HG02981 (cell line): ENCODE results near the gene ACTR8.

Source experiments
- ATAC-seq: cut with Tn5 transposase; IDR thresholded peaks from one replicate; pipeline ENCODE4 v1.9.1; 2021; ENCODE audit warnings: mild to moderate bottlenecking, moderate library complexity; ENCODE audit not compliant: unreplicated experiment

Gene ACTR8

DNA sequence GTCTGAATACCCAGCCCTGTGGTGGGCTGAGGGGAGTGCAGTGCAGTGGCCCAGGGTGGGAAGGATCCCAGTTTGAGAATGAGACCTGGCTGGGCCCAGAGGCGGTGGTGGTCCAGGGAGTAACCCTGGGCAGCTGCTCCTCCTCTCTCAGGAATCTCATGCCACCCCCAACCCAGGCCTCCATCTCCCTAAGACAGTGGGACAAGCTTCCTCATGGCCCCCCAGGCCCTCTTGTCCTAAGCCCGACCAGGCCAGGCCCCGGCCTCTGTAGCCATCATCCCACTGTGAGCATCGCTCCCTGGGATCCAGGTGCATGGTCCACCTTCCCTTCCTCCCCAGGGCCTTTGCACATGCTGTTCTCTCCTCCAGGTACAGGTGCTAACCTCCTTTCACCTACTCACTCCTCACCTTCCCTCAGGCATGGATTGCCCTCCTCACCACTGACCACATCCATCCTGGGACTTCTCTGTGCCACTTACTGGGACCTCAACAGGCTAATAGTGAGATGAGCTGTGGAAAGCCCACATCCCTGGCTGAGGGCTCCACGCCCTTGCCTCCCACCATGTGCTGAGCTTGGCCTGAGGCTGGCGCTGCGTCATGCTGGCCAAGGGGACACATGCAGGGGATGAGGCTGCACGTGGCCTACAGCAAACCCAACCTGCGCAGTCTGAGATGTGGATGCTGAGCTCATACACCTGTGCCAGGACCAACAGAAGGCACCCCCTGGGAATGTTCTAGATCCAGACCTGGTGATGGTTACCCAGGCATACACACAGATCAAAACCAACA is 45.7 kb downstream of the ACTR8 start:
- no peak for ATAC-seq

DNA sequence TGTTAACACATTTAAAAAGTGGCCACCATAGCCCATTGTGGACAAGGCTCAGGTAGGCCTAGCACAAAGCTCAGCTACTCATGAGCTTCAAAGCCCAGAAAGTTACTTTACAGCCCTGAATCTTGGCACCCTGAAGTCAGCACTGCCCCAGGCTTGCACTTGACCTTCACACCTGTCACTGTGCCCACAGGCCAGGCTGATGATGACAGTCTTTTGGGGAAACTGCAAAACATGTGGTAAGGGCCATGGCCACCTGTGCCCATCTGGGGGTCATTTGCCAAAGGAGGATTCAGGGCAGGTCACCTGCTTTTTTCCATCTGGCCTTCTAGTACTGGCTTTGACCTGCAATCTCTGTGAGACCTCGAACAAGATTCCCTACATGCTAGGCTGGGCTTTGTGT is 46.7 kb downstream of the ACTR8 start:
- ATAC-seq: no peak

DNA sequence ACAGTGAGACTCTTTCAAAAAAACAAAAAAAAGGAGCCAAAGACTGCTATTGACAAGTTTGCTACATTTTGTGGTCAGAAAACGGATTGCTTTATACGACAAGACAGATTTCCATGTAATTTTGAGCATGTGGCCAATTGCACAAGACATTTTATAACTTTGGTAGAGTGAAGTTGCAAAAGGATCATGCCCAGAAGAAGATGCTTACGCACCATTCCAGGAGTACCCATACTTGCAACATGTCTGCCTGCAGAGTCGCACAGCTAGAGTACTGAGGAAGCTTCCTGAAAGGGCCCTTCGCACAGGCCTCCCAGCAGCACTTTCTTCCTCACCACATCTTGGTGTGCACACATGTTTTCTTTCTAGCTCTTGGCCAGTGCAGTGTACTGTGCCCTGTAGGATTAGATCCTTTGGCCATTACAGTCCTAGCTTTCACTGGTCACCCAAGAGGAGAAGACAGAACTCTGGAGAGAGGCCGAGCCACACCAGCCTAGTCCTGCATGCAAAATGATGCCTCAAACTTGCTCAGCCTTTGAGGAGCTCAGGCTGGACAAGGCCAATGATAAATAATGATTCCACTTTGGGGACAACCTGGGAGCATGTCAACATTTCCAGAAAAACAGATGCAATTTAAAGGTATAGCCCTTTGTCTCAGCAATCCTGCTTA is 47.4 kb downstream of the ACTR8 start:
- no peak for ATAC-seq

DNA sequence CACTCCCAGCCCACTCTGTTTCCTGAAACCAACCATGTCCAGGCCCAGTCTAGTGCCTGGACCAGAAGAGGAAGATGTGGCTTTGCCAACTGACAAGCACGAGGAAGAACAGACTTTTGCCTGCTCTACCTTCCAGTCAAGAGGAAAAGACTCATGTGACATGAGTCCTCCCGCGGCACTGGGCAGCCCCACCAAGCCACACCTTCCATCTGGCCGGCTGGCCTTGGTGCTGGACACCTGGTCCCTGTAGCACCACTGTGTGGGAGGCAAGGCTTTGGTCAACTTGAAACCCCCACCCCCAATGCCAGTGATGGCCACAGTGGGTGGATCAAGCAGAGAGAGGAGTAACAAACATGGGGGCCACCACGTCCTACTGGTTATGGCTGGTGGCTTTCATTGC is 48.3 kb downstream of the ACTR8 start:
- ATAC-seq: no peak

DNA sequence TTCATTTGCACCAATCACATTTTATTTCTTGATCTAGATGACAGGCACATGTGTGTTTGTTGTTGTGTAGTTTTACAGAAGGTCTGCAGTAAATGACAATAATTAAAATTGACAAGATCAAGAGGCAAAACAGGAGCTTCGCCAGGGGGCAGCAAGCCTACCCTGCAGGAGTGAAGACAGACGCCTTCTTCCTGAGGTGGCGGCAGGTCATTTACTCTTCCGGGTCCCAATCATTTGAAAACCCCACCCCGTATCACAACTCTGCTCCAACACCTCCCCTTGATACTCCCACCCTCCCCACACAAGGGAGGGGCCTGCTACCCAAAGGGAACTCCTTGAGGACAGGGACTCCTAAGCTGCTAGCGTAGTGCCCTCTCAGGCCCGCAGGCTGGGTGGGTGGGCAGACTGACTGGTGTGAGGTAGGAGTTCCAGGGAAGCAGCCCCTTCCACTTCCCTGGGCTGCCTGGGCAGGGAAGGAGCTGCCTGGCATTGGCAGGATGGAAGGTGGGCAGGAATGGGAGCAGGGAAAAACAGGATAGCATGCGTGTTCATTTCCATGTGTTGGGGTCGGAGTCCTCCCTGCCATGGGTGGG is 48.8 kb downstream of the ACTR8 start:
- ATAC-seq: no peak

DNA sequence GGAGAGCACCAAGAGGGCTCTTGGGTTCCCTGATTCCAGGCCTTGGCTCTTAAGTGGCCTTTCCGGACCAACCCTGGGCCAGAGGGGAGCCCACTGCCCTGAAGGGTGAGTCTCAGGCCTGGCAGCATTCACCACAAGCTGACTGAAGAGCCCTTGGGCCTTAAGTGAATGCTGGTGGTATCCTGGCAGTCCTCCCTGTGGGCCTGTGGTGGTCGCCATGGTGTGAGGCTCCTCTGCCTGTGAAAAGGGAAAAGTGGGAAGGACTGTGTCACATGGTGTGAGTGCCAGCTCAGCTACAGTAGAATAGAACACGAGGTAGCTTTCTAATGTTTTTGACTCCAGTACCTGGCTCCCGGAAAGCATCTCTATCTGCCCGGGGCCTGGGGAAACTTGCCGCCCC is 51.0 kb downstream of the ACTR8 start:
- no peak for ATAC-seq

DNA sequence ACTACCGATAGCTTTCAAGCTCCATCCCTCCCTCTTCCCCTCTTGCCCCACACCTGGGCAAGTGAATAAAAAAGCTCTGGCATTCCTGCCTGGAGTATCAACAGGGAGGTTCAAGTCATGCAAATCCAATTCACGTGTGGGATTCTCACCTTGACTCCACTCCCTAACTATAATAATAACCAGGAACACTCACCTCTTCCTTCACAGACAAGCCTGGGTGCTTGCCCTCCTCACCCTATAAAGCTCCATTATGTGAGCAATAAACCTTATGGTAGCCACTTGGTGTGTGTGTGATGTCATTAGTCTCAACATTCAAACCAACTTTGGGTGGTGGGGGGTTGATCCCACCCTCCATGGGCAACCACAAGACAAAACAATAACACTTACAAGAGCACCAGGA is 52.3 kb downstream of the ACTR8 start:
- no peak for ATAC-seq

DNA sequence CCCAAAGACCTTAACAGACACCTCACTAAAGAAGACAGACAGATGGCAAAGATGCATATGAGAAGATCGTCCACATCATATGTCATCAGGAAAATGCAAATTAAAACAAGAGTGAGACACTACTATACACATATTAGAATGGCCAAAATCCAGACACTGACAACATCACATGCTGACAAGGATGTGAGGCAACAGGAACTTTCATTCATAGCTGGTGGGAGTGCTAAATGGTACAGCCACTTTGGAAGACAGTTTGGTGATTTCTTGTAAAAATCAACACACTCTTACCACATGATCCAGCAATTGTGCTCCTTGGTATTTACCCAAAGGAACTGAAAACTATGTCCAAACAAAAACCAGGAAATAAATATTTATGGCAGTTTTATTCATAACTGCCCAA is 53.4 kb downstream of the ACTR8 start:
- no peak for ATAC-seq

DNA sequence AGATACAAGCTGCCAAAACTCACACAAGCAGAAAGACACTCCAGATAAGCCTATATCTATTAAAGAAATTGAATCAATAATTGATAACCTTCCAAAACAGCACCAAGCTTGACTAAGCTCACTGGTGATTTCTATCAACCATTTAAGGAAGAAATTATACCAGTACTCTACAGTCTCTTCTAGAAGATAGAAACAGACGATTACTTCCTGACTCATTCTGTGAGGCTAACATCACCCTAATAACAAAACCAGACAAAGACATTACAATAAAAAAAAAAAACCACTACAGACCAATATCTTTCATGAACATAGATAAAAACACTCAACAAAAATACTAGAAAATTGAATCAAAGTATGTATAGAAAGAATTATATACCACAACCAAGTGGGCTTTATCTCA is 55.9 kb downstream of the ACTR8 start:
- ATAC-seq: no peak

DNA sequence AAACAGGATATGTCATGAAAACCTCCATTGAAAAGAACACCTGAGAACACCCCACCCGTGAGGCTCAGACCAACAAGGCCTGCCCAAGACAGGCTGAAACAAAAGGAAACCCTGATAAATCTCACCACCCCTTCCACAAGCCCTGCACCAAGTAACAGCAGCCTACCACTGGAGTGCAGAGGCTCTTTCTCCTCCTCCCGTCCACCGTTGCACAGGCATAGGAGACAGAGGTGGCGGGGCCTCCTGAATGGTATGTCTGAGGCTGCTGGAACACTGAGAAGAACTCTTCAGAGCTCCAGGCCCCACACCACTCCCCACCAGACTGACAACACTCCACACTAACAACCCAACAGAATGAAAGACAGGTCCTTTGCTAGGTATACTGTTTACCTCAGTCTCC is 57.2 kb downstream of the ACTR8 start:
- no peak for ATAC-seq

DNA sequence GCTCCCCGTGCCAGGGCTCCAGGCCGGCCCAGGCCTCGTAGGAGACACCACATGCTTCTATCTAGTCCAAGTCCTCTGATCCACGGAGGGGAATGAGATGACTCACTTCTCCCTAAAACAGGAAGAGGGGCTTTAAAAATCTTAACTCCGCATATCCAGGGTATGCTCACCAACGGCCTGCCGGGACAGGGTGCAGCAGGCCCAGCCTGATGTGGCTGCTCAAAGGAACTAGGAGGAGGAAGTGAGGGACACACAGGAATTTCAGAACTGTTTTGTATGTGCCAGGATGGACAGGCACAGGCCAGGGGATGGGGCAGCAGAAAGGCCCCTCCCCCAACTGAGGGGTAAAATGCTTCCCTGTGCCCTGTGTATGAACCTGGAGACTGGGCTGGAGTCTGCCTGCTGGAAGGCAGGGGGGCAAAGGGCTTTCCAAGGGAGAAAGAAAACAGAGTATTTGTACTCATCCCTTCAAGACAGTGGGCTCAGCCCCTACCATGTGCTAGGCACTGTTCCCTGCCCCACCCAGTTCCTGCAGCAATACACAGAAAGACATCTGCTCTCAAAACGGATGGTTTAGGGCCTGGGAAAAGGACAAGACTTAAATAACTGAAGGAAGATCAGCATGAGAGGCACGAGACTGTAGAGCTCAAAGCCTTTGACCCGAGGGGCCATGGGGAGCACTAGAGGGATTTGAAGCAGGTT is 57.8 kb downstream of the ACTR8 start:
- ATAC-seq: no peak

DNA sequence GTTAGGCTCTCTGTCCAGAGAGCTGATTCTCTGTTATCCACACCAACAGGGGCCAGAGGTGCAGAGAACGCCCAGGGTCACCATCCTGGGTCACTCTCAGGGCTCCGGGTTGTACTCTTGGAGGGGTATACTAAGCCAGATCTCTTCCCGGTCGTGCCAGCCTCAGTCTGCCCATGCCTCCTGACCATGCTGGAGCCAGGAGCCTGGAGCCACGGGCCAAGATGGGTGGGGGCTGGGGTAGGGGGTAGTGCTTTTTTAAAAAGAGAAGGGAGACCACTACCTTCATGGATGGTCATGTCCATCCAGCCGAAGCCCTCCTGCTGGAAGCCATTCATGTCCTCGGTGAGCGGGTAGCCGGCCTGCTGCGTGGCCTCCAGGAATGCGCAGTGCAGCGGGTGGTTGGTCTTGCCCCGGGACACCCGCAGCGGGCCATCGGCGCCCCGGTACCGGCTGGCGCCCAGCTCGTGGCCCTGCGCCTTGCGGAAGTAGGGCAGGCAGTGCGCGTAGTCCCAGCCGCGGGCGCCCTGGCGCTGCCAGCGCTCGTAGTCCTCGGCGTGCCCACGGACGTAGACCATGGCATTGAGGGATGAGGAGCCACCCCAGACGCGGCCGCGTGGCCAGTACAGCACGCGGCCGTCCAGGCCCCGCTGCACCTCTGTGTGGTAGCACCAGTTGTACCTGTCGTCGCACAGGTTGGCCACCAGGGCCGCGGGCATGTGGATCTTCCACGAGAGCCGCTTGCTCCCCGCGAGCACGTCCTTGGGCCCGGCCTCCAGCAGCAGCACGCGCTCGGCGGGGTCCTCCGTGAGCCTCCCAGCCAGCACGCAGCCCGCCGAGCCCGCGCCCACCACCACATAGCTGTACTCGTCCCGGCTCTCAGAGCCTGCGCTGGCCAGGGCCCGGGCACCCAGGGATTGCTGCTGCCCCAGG is 58.7 kb downstream of the ACTR8 start:
- no peak for ATAC-seq

DNA sequence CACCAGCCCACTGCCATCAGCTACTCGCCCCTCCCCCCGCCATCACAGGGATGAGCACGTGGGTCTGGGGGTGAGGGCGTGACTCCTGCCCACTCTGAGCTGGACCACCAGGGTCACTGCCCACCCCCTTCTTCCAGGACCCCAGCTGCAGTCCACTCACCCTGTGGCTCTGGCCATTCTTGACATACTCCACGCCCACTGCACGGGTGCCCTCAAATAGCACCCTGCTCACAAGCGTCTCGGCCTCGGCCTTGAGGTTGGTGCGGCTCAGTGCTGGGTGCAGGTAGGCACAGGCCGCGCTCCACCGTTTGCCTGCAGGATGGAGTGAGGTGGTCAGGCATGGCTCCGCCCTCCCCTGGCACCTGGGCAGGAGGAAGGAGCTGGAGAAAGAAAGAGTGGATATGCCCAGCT is 59.6 kb downstream of the ACTR8 start:
- no peak for ATAC-seq

DNA sequence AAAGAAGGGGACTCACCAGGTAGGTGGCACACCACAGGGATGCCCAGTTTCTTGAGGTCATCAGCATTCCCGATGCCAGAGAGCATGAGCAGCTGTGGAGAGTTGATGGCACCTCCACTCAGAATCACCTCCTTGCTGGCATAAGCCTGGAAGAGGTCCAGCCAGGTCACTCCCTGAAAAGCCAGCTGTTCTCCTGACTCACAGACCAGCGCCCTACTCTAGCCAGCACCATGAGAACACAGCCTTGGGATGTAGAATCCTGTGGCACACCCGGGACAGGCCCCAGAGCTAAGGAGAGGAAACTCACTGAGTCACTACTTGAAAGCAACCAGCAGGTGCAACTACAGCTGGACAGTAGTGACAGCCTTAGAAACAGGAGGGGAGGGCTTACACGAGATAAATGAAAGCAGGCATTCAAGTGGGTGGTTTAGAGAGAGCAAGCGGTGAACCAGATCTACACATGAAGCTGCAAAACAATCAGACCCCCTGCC is 60.3 kb downstream of the ACTR8 start:
- ATAC-seq: peak; percentile 65

DNA sequence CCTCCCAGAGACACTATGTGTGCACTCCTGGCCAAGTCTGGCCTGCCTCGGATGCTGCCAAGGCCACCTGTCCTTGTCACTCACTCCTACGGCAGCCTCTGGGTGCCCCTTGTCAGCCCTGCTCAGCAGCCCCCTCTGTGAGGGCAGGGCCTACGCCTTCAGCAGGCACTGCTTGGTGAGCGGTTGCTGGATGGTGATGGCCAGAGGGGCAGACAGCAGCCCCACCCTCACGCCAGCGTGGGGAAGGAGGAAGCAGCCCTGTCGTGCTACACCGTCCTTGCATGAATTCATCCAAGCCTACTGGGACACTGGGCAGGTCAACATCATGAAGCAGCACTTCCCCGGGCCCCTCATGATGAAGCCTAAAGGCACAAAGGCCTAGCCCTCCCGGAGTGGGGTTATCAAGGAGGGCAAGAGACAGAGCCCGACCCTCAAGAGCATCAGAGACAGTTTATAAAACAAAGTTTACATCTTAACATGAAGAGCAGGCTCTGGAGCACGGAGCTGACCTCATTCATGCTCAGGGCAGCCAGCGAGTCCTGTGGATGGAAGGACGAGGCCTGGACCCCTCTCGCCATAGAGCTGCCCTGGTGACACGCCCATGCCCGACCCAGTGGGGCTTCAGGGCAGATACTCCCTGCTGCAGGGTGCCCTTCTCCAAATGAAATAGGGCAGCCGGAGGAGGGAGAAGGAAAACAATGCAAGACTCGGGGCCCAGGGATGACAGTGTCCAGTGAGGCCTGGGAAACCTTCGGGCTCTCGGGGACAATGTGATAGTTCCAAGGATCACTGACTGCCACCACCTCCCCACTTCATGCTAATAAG is 61.0 kb downstream of the ACTR8 start:
- ATAC-seq: no peak

DNA sequence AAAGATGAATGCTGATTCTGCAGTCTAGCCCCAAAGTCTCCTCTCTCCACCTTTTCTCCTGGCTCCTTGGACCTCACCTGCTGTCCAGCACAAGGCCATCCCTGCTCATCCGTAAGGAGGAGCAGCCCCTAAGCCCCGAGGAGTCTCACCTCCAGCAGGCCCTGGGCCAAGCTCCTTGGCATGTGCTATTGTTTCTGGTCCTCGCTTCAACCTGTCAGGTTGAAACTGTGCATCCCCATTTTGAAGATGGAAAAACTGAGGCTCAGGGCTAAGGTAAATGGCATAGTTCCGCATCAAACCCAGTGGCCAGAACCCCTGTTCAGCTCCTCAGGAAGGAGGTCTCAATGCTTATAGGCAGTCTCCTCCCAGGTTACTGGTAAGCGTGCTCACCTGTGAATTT is 61.9 kb downstream of the ACTR8 start:
- no peak for ATAC-seq

DNA sequence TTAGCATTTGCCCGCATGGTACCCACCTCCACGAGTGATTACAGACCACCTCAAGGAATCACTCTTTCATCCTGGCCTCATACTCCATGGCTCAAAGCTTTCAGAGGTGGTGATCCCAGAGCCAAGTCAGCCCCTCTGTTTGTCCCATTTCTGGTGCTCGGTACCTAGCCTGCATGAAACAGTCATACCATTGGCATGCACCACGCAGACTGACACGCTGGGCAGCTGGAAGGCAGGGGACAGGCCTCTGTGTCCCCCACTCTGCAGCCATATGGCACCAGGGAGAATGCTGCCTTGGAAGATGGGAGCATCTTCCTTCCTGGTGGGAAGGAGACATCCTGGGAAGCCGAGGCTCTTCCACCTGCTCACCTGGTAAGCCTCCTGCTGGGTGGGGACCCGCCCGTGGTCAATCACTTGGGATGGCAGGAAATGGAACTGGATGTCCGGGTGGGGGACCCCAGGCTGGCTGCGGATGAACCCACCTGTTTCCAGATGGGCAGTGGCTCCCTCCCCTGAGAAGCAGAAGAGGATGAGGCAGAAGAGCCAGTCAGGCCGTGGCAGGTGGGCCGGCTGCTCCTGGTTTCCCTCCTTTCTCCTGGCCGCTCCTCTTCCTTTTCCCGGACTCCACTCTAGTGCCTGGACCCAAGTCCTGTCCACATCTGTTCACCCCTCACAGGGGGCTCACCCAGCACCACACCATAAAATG is 62.6 kb downstream of the ACTR8 start:
- ATAC-seq: no peak

DNA sequence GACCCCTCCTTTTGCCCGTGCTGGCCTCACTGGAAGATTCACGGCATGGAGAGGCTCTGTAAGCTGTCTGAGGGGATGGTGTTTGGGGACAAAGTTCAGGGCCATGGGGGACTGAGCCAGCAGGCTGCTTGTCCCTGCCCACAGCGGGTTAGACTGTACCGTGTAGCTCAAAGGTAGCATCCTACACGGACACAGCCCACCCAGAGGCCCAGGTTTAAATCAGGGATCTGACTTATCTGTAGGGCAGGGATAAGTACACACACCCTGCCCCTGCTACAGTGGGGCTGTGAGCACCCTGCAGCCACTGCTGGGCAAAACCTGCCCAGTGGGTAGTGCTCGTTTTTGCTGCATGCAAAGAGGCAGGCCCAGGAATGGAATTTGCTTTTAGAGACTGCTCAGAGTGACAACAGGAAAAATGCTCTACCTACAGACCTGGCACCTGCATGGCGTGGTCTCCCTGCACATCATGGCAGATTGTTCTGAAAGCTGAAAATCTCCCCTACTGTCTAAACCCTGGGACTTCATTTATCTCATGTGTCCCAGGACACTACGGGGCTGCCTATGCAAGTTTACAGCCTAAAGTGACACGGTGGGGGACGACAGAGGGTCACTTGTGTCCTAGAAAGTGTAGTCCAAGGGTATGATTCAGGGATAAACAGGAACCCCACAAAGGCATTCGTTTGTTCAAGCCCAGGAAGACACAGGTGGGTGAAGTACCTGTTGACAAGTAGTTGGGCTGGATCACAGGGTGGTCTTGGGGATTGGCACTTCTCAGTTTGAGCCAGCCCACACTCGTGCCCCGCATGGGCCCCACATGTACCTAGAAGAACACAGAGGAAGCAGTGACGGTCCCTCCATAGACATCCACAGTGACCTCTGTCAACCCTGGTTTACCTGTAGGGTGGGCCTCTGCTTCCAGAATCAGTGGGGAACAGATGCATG is 63.5 kb downstream of the ACTR8 start:
- ATAC-seq: no peak
